Natural killer cell (primary cell): ENCODE data around the gene HECTD2. TPM values are rescaled to one million over a fixed set of nuclear protein-coding genes. Genes with fewer than 3 reads are reported as not detected.

Source experiments
- ATAC-seq, 3 donors: fragments of 150-1000 bp in 2 of 3; fragments of 200-7000 bp in 1 of 3; cut with Tn5 transposase; 1 replicate in 1 of 3; 2 replicates in 2 of 3; pipeline ENCODE4 v1.10.0; 2021; ENCODE audit warnings: mild to moderate bottlenecking in 2 of 3, moderate library complexity in 2 of 3
- DNase-seq, 2 donors: peaks; one replicate each; pipeline versions ENCODE4 v3.0.0 to v3.0.0-alpha.2; 2013 to 2021; ENCODE audit warnings: mixed read lengths in 1 of 2
- H3K27ac ChIP-seq: one replicate; pipeline ENCODE4 v1.5.1; 2013; ENCODE audit warnings: mild to moderate bottlenecking, low read length
- H3K27me3 ChIP-seq: one replicate; pipeline ENCODE4 v1.6.1; 2013; ENCODE audit warnings: low read length; ENCODE audit not compliant: control insufficient read depth, insufficient read depth
- H3K36me3 ChIP-seq: one replicate; pipeline ENCODE4 v1.6.1; 2013; ENCODE audit warnings: low read length; ENCODE audit not compliant: control insufficient read depth, insufficient read depth
- H3K4me1 ChIP-seq: one replicate; pipeline ENCODE4 v1.6.1; 2013; ENCODE audit warnings: low read length; ENCODE audit not compliant: control insufficient read depth, insufficient read depth
- H3K4me3 ChIP-seq: one replicate; pipeline ENCODE4 v1.5.1; 2013; ENCODE audit warnings: low read length
- H3K9me3 ChIP-seq: one replicate; pipeline ENCODE4 v1.6.1; 2013; ENCODE audit warnings: low read length; ENCODE audit not compliant: control insufficient read depth, insufficient read depth
- H3K27ac Mint-ChIP-seq, 2 donors: one replicate each; pipeline ENCODE4 v1.8.0; 2022; ENCODE audit warnings: mild to moderate bottlenecking in 2 of 2, mixed read lengths in 2 of 2, moderate library complexity in 1 of 2
- H3K27me3 Mint-ChIP-seq, 2 donors: one replicate each; pipeline ENCODE4 v1.8.0; 2022; ENCODE audit warnings: low read depth in 2 of 2, mixed read lengths in 2 of 2
- H3K36me3 Mint-ChIP-seq: one replicate; pipeline ENCODE4 v1.8.0; 2022; ENCODE audit warnings: mixed read lengths
- H3K4me1 Mint-ChIP-seq, 2 donors: one replicate each; pipeline ENCODE4 v1.8.0; 2022; ENCODE audit warnings: mixed read lengths in 2 of 2
- H3K4me3 Mint-ChIP-seq: one replicate; pipeline ENCODE4 v1.8.0; 2022; ENCODE audit warnings: mild to moderate bottlenecking, moderate library complexity, mixed read lengths
- H3K9me3 Mint-ChIP-seq, 2 donors: one replicate each; pipeline ENCODE4 v1.8.0; 2022; ENCODE audit warnings: mixed read lengths in 2 of 2
- CTCF ChIP-seq: fragments of 200-600 bp; IDR thresholded peaks from one replicate; pipeline ENCODE4 v1.8.0; 2022; ENCODE audit warnings: antibody characterized with exemption
- WGBS: methylation state at CpG from one replicate; pipeline ENCODE4 v1.1.7; 2013; ENCODE audit warnings: missing lambda C conversion rate; ENCODE audit not compliant: insufficient coverage; 5-methylcytosine and 5-hydroxymethylcytosine counted together
- intact Hi-C: fragments of 100-400 bp; cut with micrococcal nuclease; formaldehyde crosslinking; loops from one replicate; pipeline ENCODE4 v1.14.2; 2022
- total RNA-seq, 4 donors: library from RNA; stranded (reverse); fragments of 120-200 nt in 1 of 4; gene quantifications; one replicate each; pipeline versions ENCODE4 v1.2.3 to v1.2.4, GENCODE V29; 2013 to 2022

The HECTD2 gene
- total RNA-seq, 3 donors from 2014 or later (not counting 1 experiment from before 2014, with no cell fraction given), result 0.61 to 3.6 (median 1.1) TPM

- Mint-ChIP-seq H3K27ac (no peak overlapping the region), H3K36me3 (no peaks in the 10 kb centered on the region), H3K9me3 (no peaks in the 10 kb centered on the region), H3K4me3 (no peak overlapping the region), H3K27me3 (no peaks in the 10 kb centered on the region), H3K4me1 (no peaks in the 10 kb centered on the region)
- Histone ChIP-seq H3K4me1 (no peaks in the 10 kb centered on the region), H3K27ac (no peak overlapping the region), H3K27me3 (no peaks in the 10 kb centered on the region), H3K36me3 (no peaks in the 10 kb centered on the region), H3K4me3 (no peak overlapping the region), H3K9me3 (no peaks in the 10 kb centered on the region)
- ATAC-seq, result no peak
- WGBS, result 98% methylated on average over 3 of the region's 3 CpGs
- DNase-seq, result no peak
- intact Hi-C loops, result no loop called here
- TF ChIP-seq CTCF, result no peak
These were observed 77.9 kb downstream of the HECTD2 start for GRCh38 chr10:91487911-91488582.

GRCh38 chr10:91493313-91493712 is 83.2 kb downstream of the HECTD2 start:
- Mint-ChIP-seq H3K27ac (no peak overlapping the region), H3K9me3 (no peaks in the 10 kb centered on the region), H3K36me3 (no peaks in the 10 kb centered on the region), H3K27me3 (no peaks in the 10 kb centered on the region), H3K4me1 (no peaks in the 10 kb centered on the region), H3K4me3 (no peak overlapping the region)
- DNase-seq (no peak), ATAC-seq (no peak)
- Histone ChIP-seq H3K36me3 (no peaks in the 10 kb centered on the region), H3K4me1 (no peaks in the 10 kb centered on the region), H3K27ac (no peak overlapping the region), H3K27me3 (no peaks in the 10 kb centered on the region), H3K4me3 (no peak overlapping the region), H3K9me3 (no peaks in the 10 kb centered on the region)
- TF ChIP-seq CTCF, result no peak
- no CpG with 5 or more reads among the region's 2 CpGs for WGBS
- intact Hi-C loops, result no loop called here

- TF ChIP-seq CTCF, result no peak
- H3K27ac Mint-ChIP-seq, result no peak overlapping the region
- H3K27ac ChIP-seq, result no peak overlapping the region
- H3K27me3 ChIP-seq, result no peaks in the 10 kb centered on the region
- DNase-seq (no peak), ATAC-seq (no peak)
- H3K36me3 Mint-ChIP-seq, result no peaks in the 10 kb centered on the region
- no peaks in the 10 kb centered on the region for H3K36me3 ChIP-seq
- no peaks in the 10 kb centered on the region for H3K27me3 Mint-ChIP-seq
- no peak overlapping the region for H3K4me3 Mint-ChIP-seq
- H3K4me1 Mint-ChIP-seq, result no peaks in the 10 kb centered on the region
- intact Hi-C loops, result no loop called here
- H3K9me3 ChIP-seq, result no peaks in the 10 kb centered on the region
- no peaks in the 10 kb centered on the region for H3K9me3 Mint-ChIP-seq
- H3K4me3 ChIP-seq, result no peak overlapping the region
- H3K4me1 ChIP-seq, result no peaks in the 10 kb centered on the region
These were observed 85.3 kb downstream of the HECTD2 start for GRCh38 chr10:91495402-91495801.

- no peaks in the 10 kb centered on the region for H3K27me3 Mint-ChIP-seq
- H3K27ac Mint-ChIP-seq, result no peak overlapping the region
- no peak overlapping the region for H3K4me3 ChIP-seq
- no peak for ATAC-seq
- 96% methylated on average over 2 of the region's 4 CpGs for WGBS
- intact Hi-C loops, result no loop called here
- no peaks in the 10 kb centered on the region for H3K9me3 Mint-ChIP-seq
- H3K27ac ChIP-seq, result no peak overlapping the region
- H3K36me3 ChIP-seq, result no peaks in the 10 kb centered on the region
- H3K27me3 ChIP-seq, result no peaks in the 10 kb centered on the region
- H3K4me3 Mint-ChIP-seq, result no peak overlapping the region
- no peaks in the 10 kb centered on the region for H3K4me1 ChIP-seq
- H3K36me3 Mint-ChIP-seq, result no peaks in the 10 kb centered on the region
- no peak for DNase-seq
- no peaks in the 10 kb centered on the region for H3K9me3 ChIP-seq
- no peaks in the 10 kb centered on the region for H3K4me1 Mint-ChIP-seq
- TF ChIP-seq CTCF, result no peak
These were observed 85.9 kb downstream of the HECTD2 start for GRCh38 chr10:91496016-91496415.
